NT2/D1 (cell line): Measurements from ENCODE around the gene DHX29.

ENCODE experiments used
- SUZ12 ChIP-seq: IDR thresholded peaks from 2 replicates; pipeline ENCODE4 v1.6.1; 2011; ENCODE audit not compliant: insufficient read length, insufficient read depth; ENCODE audit errors: extremely low read depth
- YY1 ChIP-seq: IDR thresholded peaks from 2 replicates; pipeline ENCODE4 v1.6.1; 2011; ENCODE audit not compliant: insufficient read length, insufficient read depth

GRCh38 chr5:55234121-55234700, 73.3 kb downstream of the DHX29 start:
- no peak for TF ChIP-seq SUZ12
- TF ChIP-seq YY1, result no peak
